ENCODE data around the gene NKX3-2.
"Not testable (repeated sequence)": the region's sequence is repeated elsewhere in the genome, so short reads cannot be mapped to it uniquely, and the experiment has no call there.

NKX3-2 gene

GRCh38 chr4:13543839-13544605 lies at the start of gene NKX3-2:
NKX3-2 (minus strand) TSS chr4:13544508; CDS start chr4:13544414, 94 bp downstream.
- no peak for DNase-seq

GRCh38 chr4:13592220-13592619 lies 47.9 kb upstream of the NKX3-2 start:
- DNase-seq, result no peak

GRCh38 chr4:13590766-13591165 lies 46.5 kb upstream of the NKX3-2 start:
- DNase-seq, result no peak

GRCh38 chr4:13588954-13589353 lies 44.6 kb upstream of the NKX3-2 start:
- no peak for DNase-seq

GRCh38 chr4:13584481-13584880 lies 40.2 kb upstream of the NKX3-2 start:
- DNase-seq, result no peak

GRCh38 chr4:13580036-13580435 lies 35.7 kb upstream of the NKX3-2 start:
- DNase-seq, result no peak

- no peak for DNase-seq
Observed at GRCh38 chr4:13577660-13578059, 33.4 kb upstream of the NKX3-2 start.

- no peak for DNase-seq
Observed at GRCh38 chr4:13570916-13571315, 26.6 kb upstream of the NKX3-2 start.

GRCh38 chr4:13567125-13567524 lies 22.8 kb upstream of the NKX3-2 start:
- no peak for DNase-seq

- DNase-seq, result no peak
Observed at GRCh38 chr4:13562876-13563275, 18.6 kb upstream of the NKX3-2 start.

- no peak for DNase-seq
Observed at GRCh38 chr4:13561673-13562072, 17.4 kb upstream of the NKX3-2 start.

- not testable (repeated sequence) for DNase-seq
Observed at GRCh38 chr4:13560111-13560510, 15.8 kb upstream of the NKX3-2 start.

GRCh38 chr4:13559413-13559812 lies 15.1 kb upstream of the NKX3-2 start:
- no peak for DNase-seq

GRCh38 chr4:13558881-13559280 lies 14.6 kb upstream of the NKX3-2 start:
- DNase-seq, result no peak

GRCh38 chr4:13555325-13555724 lies 11.0 kb upstream of the NKX3-2 start:
- no peak for DNase-seq

- DNase-seq, result no peak
Observed at GRCh38 chr4:13553081-13553480, 8.8 kb upstream of the NKX3-2 start.

- peak; percentile 18 for DNase-seq
Observed at GRCh38 chr4:13548984-13549546, 4.8 kb upstream of the NKX3-2 start.

- no peak for DNase-seq
Observed at GRCh38 chr4:13548059-13548983, 4.0 kb upstream of the NKX3-2 start.

GRCh38 chr4:13547485-13548041 lies 3.3 kb upstream of the NKX3-2 start:
- DNase-seq, result no peak

- no peak for DNase-seq
Observed at GRCh38 chr4:13546941-13547484, 2.7 kb upstream of the NKX3-2 start.

- DNase-seq, result no peak
Observed at GRCh38 chr4:13546142-13546940, 2.0 kb upstream of the NKX3-2 start.

GRCh38 chr4:13545394-13545808 lies 1.1 kb upstream of the NKX3-2 start:
- no peak for DNase-seq
